GM18526 (cell line): ENCODE measurements around the gene KTN1.

Source experiments
- POLR2A ChIP-seq: IDR thresholded peaks from 3 replicates; pipeline ENCODE4 v1.6.1; 2011; ENCODE audit not compliant: insufficient read length; ENCODE audit errors: extremely low read depth

Gene KTN1

DNA sequence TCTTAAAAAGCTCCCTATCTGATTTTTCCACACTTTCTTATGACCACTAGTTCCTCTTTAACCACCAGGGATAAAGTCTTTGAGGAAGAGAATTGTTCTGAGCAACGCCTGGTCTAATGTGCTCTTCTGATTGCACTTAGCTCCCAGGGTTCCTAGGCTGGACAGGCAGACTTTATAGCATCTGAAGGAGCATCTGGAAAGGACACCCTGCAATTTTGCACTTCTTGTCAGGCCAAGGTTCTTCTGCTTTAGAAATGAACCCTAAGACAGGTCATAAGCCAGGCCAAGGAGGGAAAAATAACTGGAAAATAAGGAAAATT is 126.3 kb downstream of the KTN1 start:
- TF ChIP-seq POLR2A, result no peak

DNA sequence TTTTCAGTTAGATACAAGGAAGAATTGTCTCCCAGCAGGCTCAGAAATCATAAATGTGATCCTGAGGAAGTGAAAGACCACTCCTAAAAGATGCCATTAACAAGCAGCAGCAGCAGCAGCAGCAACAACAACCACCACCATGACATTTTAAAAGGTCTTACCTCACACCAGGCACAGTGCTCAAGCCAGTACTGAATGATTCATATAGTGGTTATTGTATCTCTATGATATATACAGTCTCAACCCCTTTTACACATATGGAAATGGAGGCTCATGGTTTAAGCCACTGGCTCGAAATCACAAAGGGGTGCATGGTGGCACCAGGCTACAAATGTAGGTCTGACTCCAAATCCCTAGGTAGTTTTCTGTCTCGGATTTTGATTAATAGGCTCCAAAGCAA is 126.9 kb downstream of the KTN1 start:
- no peak for TF ChIP-seq POLR2A

DNA sequence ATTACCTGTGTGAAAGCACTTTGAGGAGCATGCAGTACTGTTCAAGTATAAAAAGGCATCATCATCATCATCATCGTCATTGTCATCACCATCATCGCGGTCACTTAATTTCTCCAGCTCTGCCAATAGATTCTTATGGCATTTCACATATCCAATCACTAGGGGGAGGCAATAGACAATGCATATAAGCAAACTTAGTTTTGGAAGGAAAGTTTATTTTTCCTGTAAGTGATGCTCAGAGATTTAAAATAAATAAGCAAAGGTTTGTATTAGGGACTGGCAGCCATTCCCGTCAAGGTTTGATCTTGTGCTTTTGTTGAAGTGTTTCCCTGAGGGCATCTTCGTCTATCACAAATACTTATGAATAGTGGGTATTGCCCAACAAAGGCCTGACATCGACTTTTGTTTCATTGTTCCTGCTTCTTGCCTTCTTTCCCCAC is 127.4 kb downstream of the KTN1 start:
- no peak for TF ChIP-seq POLR2A

DNA sequence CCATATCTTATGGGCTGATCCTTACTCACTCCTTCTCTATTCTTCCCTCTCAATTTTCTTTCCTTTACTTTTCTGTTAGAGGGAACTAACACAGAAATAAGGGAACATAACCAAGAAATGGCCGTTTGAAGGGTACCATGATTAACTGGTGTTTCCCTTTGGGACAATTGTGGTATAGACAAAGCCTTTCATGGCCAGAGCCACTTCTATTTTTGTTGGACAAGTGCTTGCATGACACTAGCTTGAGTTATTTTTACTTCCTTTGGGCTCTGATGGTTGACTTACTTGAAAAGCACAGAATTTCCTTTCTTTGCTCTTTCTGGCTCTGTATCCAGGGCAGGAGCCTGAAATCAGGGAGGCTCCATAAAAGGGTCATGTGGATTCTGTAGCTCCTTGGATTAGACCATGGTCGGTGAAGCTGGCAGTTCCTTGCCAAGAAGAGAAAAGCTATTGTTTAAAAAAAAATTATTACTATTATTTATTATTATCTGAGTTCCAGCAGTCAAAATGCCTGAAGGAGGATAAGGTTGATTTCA is 130.6 kb downstream of the KTN1 start:
- TF ChIP-seq POLR2A, result no peak

DNA sequence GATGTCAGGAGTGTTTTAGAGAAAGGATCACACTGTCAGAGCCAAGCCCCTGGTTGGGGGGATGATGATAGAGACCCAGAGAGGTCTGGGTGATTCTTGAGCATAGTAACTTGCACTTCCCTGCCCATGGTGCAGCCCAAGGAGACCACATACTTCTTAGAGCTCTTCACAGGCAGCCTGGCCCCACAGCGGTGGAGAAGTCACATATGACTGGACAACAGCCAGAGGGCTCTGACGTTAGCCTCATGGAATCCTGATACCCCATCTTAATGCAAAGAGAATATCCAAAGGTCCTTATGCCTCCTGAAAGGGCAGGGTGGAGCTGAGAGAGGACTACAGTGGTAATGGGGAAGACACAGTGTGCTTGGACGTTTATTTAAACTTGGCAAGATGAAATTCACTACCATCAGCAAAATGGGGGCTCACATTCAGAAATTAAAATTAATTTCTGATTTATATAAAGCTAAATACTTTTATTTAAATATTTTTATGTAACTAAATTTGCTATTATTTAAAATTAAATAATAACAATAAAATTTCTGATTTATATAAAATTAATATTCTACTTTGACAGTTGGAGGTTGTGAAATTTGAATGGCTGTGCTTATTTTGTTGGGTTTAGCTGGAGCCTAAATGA is 131.3 kb downstream of the KTN1 start:
- no peak for TF ChIP-seq POLR2A

DNA sequence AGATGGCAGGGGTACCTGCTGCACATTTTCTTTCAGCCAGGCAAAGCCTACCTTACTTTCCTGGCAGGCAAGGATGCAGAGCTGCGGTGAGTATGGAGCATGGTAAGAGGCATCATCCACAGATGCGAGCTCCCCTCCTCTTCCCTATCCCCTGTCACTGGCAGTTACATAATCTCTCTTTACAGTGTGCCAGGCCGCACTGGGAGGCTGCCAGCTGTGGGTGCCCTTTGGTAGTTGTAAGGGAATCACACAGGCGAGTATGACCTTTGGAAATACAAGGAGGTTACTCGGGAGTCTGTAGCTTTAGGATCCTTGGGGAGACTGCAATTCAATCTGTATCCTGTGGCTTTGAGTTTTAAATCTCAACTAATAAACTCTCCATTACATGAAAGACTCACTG is 132.5 kb downstream of the KTN1 start:
- TF ChIP-seq POLR2A, result no peak

DNA sequence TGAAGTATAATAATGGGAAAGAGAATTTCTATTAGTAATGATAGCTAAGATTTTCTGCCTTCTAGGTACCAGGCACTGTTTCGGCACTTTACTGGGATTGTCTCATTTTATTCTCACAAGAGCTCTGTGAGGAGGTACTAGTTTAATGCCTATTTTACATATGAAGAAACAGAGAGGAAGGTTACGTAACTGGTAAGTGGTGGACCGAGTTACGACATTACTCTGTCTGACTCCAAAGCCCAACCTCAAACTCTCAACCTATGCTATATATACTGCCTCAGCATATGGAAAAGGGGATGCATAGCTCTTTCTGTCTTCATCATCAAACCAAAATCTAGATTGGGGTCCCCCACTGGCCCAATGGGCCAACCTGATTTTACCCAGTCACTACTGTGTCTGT is 133.5 kb downstream of the KTN1 start:
- no peak for TF ChIP-seq POLR2A

DNA sequence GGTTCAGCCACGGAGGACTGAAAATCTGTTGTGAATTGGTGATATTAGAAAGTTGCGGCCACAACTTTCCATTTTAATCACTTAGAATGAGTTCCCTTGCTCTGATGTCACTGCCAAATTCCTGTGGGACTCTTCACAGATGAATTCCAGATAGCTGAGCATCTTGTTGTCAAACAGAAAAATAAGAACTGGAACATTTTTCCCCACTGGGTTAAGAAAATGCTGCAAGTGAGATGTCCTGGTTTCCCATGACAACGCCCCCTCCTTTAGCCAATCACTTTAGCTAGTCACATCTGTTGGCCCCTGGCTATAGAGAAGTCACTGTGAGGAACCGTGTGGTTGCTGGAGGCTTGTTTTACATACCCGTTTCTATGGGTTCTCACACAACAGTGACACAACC is 135.9 kb downstream of the KTN1 start:
- TF ChIP-seq POLR2A, result no peak

DNA sequence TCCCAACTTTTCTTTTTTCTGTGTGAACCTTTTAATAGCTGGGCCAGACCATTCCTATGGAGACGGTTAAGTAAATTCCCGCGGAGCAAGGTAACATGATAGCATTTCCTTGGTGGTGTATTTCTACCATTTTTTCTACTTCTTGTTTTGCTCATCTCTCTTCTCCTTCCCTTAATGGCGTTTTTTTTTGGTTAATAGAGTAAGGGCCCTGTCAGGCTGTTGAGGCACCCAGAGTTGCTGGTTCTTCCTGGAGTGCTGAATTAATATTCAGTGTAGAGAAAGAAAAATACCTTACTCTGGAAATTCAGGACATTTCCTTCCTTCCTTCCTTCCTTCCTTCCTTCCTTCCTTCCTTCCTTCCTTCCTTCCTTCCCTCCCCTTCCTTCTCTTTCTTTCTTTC is 137.6 kb downstream of the KTN1 start:
- TF ChIP-seq POLR2A, result no peak

DNA sequence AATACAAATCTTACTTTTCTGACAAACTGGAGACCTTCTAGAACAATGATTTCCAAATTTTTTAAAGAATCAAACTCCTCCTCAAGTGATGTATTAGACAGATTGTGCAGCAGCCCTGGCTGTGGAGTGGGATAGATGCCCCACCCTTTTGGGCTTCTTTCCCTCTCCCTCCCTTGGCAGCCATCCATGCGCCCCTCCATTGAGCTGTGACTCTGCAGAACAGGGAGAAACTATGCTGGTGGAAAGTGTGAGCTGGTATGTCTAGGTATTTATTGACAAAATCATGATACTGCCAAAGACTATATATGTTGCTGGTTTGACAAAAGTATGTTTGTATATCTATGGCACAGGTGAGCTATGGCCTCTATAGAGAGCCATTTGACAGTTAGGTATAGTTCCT is 138.5 kb downstream of the KTN1 start:
- TF ChIP-seq POLR2A, result no peak

DNA sequence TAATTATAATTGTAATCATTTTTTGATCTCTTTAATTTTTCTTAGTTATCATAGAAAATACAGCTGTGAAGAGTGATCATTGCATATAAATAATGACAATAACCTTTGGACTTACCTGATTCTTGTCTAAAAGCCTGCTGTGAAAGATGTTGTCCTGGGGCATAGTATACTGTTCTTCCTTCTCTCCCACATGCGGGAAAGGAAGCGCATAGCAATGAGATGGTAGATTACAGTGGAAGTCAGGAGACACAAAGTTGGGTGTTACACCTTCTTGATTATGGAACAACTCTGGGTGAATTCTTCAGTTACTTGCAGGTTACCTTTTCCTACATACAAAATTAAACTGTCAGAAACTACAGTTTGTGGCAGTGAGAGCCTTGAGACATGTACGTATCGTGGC is 140.8 kb downstream of the KTN1 start:
- no peak for TF ChIP-seq POLR2A

DNA sequence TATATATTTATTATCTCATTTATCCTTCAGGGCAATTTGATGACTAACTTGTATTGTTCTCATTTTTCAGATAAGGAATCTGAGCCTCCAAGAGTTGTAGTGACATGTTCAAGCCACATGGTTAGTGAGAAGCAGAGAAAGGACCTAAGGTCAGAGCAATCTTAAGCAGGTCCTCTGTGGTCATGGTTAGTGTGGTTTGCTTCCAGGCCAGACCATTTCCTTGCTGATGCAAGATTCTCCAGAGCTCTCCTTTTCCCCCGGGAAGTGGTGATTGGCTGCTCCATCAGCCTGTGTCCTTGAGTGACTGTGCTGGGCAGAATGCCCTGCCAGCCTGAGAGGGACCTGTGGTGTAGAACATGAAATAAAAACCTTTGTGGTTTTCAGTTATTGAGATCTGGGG is 141.3 kb downstream of the KTN1 start:
- no peak for TF ChIP-seq POLR2A

DNA sequence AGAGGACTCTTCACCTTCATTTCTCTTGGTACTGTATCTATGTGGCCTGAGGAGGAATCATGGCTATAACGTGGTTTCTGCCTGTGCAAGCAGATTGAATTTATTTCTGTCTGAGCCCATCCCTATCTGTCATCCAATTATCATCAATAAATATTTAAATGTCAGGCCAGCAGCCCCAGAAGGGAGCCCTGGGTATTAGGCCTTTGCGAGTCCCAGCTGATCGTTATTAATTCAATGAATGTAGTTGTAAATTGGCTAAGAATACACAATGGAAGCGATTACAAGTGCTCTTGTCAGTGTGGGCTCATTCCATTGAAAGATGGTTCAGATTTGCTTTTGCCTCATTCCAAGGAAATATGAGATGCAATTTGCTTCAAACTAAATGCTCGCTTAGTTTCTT is 142.0 kb downstream of the KTN1 start:
- TF ChIP-seq POLR2A, result no peak

DNA sequence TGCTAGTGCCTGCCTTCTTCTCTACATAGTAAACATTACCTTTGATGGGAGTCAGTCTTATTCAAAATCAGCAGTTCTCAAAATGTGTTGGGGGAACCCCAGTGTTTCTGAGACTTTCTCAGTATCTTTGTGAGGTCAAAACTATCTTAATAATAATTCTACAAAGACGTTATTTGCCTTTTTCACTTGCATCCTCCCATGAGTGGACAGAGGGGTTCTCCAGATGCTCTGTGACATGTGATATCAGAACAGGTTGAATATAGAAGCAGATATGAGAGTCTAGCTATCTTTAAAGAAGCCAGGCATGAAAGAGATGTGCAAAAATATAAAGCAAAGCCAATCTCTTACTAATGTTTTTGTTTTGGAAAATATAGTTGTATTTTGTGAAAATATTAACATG is 144.7 kb downstream of the KTN1 start:
- TF ChIP-seq POLR2A, result no peak

DNA sequence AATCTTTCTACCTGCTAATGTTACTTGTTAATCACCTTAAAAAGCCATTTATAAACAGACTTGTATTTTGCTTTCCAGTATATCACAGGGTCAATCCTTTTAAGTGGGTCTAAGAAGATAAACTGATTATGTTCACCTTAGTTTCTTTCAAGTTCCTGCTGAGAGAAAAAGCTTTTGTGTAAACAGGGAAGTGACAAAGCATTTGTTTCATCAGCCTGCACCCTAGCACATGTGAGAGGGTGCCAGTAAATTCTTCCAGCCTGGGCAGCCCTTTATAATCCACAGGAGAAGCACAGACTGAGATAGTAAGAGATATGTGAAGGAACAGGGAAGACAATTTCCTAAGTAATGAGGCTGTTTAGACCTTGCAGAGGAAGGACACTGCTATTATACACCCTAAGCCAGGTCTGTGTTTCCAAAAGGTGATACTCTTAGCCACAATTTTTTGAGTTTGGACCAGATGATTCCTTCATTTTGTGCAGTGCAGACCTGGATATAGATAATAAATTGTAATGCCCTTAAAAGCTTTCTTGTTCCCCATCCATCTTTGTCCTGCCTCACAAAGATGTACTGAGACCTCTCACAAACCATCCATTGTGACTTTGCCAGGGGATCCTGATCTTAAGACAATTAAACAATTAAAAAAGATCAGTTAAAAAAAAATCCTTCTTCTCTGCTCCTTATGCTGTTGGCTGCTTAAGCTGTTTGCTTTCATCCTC is 150.7 kb downstream of the KTN1 start:
- no peak for TF ChIP-seq POLR2A

DNA sequence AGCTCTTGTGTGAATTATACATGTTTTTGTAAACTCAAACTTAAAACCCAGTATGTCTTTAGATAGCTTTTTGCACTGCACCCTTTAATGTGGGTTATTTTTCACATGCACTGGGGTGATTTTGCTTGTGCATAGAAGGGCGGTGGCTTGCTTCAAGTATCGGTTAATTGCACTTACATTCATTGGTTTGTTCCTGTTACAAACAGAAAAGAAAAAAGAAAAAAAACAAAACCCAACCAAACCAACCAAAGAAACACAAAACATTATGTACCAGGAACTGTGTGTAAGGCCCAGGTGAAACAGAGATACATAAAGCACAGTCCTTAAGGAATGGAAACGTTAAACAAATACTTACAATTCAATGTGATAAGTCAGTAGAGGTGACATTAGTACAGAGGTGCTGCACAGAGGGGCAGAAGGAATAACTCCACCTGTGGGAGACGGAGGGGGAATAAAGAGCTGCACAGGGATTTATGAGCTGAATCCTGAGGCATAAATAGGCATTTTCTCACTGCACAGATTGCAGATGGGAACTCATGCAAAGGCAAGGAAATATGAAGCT is 151.4 kb downstream of the KTN1 start:
- TF ChIP-seq POLR2A, result no peak
